Measurements from ENCODE around the gene B4GALNT3.

Gene B4GALNT3

GRCh38 chr12:592024-592505, 132.3 kb downstream of the B4GALNT3 start:
- DNase-seq (ENCODE audit: low read depth in 2 of 2): no peak

GRCh38 chr12:593396-594270, 133.9 kb downstream of the B4GALNT3 start:
- DNase-seq (ENCODE audit: low read depth in 2 of 2): no peak

GRCh38 chr12:597926-598568, 138.3 kb downstream of the B4GALNT3 start:
- no peak for DNase-seq (ENCODE audit: low read depth in 2 of 2)

DNA sequence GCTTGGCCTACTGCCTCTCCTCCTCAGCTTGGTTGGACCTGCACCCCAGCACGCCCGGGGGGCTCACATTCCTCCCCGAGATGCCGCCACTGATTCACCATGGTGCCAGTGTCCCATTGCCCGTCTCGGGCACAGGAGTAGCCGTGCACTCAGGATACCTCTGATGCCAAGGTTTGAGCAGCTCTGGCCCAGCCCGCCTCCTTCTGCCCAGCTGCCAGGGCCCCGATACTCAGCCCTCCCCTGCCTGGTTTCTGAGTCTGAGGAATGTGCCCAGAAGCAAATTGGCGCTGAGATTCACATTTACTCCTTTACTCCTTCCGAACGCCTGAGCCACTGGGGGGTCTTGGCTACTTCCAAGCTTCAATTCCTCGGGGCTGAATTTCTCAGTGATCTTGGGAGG, 140.0 kb downstream of the B4GALNT3 start:
- DNase-seq (ENCODE audit: low read depth in 2 of 2): no peak

GRCh38 chr12:601976-602699, 142.4 kb downstream of the B4GALNT3 start:
- DNase-seq (ENCODE audit: low read depth in 2 of 2): no peak

GRCh38 chr12:602700-603068, 142.9 kb downstream of the B4GALNT3 start:
- no peak for DNase-seq (ENCODE audit: low read depth in 2 of 2)

- DNase-seq (ENCODE audit: low read depth in 2 of 2): no peak
Observed at GRCh38 chr12:604956-605355, 145.2 kb downstream of the B4GALNT3 start.

- no peak for DNase-seq (ENCODE audit: low read depth in 2 of 2)
Observed at GRCh38 chr12:607541-608001, 147.8 kb downstream of the B4GALNT3 start.

DNA sequence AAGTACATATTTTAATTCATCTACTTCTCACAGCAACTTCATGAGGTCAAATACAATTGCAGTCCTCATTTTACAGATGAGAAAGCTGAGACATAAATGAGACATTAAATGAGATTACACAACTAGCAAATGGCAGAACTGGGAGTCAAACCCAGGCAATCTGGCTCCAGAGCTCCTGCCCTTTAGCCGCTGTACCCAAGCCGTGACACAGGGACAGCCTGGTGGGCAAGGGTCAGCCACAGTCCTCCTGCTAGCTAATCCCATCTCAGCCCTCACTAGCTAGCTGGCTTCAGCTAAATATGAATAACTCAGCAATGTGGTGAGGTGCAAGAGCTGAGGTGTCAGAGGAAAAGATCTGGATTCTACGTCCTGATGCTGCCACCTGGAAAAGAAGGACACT, 148.7 kb downstream of the B4GALNT3 start:
- DNase-seq (ENCODE audit: low read depth in 2 of 2): no peak

DNA sequence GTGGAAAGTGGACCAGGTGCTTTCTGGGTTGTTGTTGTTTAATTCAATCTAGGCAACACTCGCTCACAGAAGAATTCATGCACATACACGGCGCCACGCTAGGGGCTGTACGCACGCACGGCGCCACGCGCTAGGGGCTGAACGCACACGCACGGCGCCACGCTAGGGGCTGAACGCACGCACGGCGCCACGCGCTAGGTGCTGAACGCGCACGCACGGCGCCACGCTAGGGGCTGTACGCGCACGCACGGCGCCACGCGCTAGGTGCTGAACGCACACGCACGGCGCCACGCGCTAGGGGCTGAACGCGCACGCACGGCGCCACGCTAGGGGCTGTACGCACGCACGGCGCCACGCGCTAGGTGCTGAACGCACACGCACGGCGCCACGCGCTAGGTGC, 149.2 kb downstream of the B4GALNT3 start:
- DNase-seq (ENCODE audit: low read depth in 2 of 2): no peak

- DNase-seq (ENCODE audit: low read depth in 2 of 2): no peak
Observed at GRCh38 chr12:611721-612120, 152.0 kb downstream of the B4GALNT3 start.

- DNase-seq (ENCODE audit: low read depth in 2 of 2): no peak
Observed at GRCh38 chr12:612293-612692, 152.6 kb downstream of the B4GALNT3 start.

GRCh38 chr12:612886-613285, 153.1 kb downstream of the B4GALNT3 start:
- no peak for DNase-seq (ENCODE audit: low read depth in 2 of 2)

Measured in stimulated activated CD4-positive, alpha-beta T cell treated with anti-CD3 and anti-CD28 coated beads, Interleukin-1b, Interleukin-23, amount 100 ng/mL, for 1 hour (primary cell).